K562 (cell line): Measurements from ENCODE around the gene RHOF. TPM values are rescaled to one million over a fixed set of nuclear protein-coding genes. Genes with fewer than 3 reads are reported as not detected.

Source experiments
- DIDO1 ChIP-seq: fragments of 450-650 bp; IDR thresholded peaks from 2 replicates; pipeline ENCODE4 v1.6.1; 2016; ENCODE audit warnings: low read depth, missing biosample characterization, missing genetic modification characterization
- ELF2 ChIP-seq: fragments of 250-450 bp; sonication (Bioruptor Pico); IDR thresholded peaks from 2 replicates; pipeline ENCODE4 v1.5.0; 2021; ENCODE audit warnings: mild to moderate bottlenecking
- EZH2 ChIP-seq: IDR thresholded peaks from 2 replicates; pipeline ENCODE4 v1.6.1; 2012; ENCODE audit warnings: low read depth, mild to moderate bottlenecking, inconsistent platforms, low read length, borderline replicate concordance
- FOXA3 ChIP-seq, 2 experiments: fragments of 450-650 bp in 1 of 2; sonication (generic) in 1 of 2; formaldehyde crosslinking; IDR thresholded peaks in 1 of 2; conservative IDR thresholded peaks in 1 of 2; 2 replicates each; pipeline versions ENCODE4 v1.4.0 to v1.8.0; 2020 to 2022; ENCODE audit warnings: mild to moderate bottlenecking in 2 of 2, missing genetic modification reagents in 1 of 2
- KLF16 ChIP-seq: IDR thresholded peaks from 2 replicates; pipeline ENCODE4 v1.6.1; 2016; ENCODE audit warnings: antibody characterized with exemption
- MBD2 ChIP-seq: sonication (generic); IDR thresholded peaks from 2 replicates; pipeline ENCODE4 v1.6.1; 2016; ENCODE audit warnings: low read depth, borderline replicate concordance
- POLR2G ChIP-seq: fragments of 200-400 bp; formaldehyde crosslinking; IDR thresholded peaks from 2 replicates; pipeline ENCODE4 v1.6.1; 2017; ENCODE audit warnings: low read depth, mild to moderate bottlenecking, antibody characterized with exemption, low read length, moderate library complexity
- RBM22 ChIP-seq: fragments of 200-400 bp; formaldehyde crosslinking; IDR thresholded peaks from 2 replicates; pipeline ENCODE4 v1.6.1; 2018; ENCODE audit warnings: low read length, low read depth; ENCODE audit not compliant: poor library complexity, severe bottlenecking
- RHOXF2B ChIP-seq: fragments of 250-450 bp; sonication (Bioruptor Pico); conservative IDR thresholded peaks from 2 replicates; pipeline ENCODE4 v1.5.1; 2021
- TGIF2 ChIP-seq: sonication (generic); formaldehyde crosslinking; IDR thresholded peaks from 2 replicates; pipeline ENCODE4 v1.8.1; 2022; ENCODE audit warnings: mild to moderate bottlenecking, missing genetic modification reagents, moderate library complexity
- TRIM24 ChIP-seq, 2 experiments: fragments of 450-650 bp; IDR thresholded peaks; 2 replicates each; pipeline ENCODE4 v1.6.1; 2016
- ZNF57 ChIP-seq: fragments of 450-650 bp; formaldehyde crosslinking; IDR thresholded peaks from 2 replicates; pipeline ENCODE4 v1.4.0; 2020; ENCODE audit warnings: mild to moderate bottlenecking, moderate library complexity
- polyA plus RNA-seq, 8 experiments: library from polyadenylated mRNA; depleted of rRNA in 4 of 8; stranded (reverse) in 5 of 8; unstranded in 3 of 8; fragments of >200 nt; fragmentation: Nextera tagmentation in 2 of 8; fragmentation: Illumina TruSeq in 1 of 8; extraction: Ambion mirVana in 2 of 8; extraction: Trizol in 1 of 8; gene quantifications; 2 replicates each; pipeline versions ENCODE4 v1.2.1 to v1.2.3, GENCODE V29; 2011 to 2014; ENCODE audit warnings: inconsistent platforms in 1 of 8, missing spikeins in 1 of 8
- total RNA-seq, 7 experiments: library from RNA; depleted of rRNA in 6 of 7; stranded (reverse); fragments of >200 nt in 6 of 7; fragmentation: Illumina TruSeq in 2 of 7; extraction: Trizol in 2 of 7; gene quantifications; 2 replicates each; pipeline versions ENCODE4 v1.2.1 to v1.2.3, GENCODE V29; 2011 to 2021; ENCODE audit warnings: low replicate concordance in 1 of 7
- TF ChIP-seq, protein P1 (sequence below): IDR thresholded peaks from 3 replicates; pipeline ENCODE4 v1.6.1; 2011; ENCODE audit warnings: borderline replicate concordance, mild to moderate bottlenecking, moderate library complexity; ENCODE audit not compliant: insufficient read length; ENCODE audit errors: extremely low read depth
- TF ChIP-seq, protein P2 (sequence below): fragments of 150-350 bp; IDR thresholded peaks from 2 replicates; pipeline ENCODE4 v1.6.1; 2014; ENCODE audit warnings: low read depth, mild to moderate bottlenecking, low read length, borderline replicate concordance
- TF ChIP-seq, protein P3 (sequence below): fragments of 450-650 bp; conservative IDR thresholded peaks from 2 replicates; pipeline ENCODE4 v1.6.1; 2016; ENCODE audit warnings: missing genetic modification characterization, low read depth, mild to moderate bottlenecking, control low read depth, missing compliant biosample characterization
- TF ChIP-seq, protein P4 (sequence below): fragments of 250-450 bp; sonication (Bioruptor Pico); IDR thresholded peaks from 2 replicates; pipeline ENCODE4 v1.4.0; 2020; ENCODE audit warnings: borderline replicate concordance

RHOF gene
- total and polyA plus RNA-seq, 9 of the 15 experiments (the other 6 are each of a cell fraction or from before 2014, with no cell fraction given) = 0.13 to 10.1 (median 4.0) TPM

DNA sequence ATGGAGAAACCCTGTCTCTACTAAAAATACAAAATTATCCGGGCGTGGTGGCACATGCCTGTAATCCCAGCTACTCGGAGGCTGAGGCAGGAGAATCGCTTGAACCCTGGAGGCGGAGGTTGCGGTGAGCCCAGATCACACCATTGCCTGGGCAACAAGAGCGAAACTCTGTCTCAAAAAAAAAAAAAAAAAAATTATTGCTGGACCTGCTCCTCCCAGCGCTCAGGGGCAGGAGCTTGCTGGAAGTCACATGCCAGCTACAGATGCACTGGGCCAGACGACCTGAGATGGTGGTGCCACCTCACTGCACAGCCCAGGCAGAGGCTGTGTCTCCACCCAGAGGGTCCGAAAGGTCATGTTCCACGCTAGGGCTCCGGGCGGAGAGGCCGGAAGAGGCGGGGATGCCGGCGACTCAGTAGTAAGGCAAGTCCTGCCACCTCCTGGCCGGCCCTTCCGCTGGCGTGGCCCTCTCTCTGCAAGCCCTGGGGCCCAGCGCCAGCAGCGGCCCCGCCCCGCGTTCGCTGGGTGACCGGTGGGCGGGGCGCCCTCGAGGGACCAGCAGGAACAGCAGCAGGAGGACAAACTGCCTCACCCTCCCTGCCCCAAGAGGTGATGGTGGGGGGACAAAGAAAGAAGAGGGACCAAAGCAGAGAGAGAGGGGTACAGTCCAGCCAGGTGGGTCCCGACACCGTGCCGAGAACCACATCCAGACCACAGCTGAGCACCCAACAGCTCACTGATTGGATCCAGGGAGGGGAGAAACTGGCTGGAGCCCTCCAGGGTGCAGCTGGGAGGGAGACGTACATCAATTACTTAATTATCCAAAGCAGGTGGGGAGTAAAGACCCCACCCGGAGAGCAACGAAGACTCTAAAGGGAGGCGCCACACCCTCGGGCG is 3.6 kb upstream of the RHOF start (continued):
- no peak for TF ChIP-seq ZNF57 (CRISPR knock-in tag)
- TF ChIP-seq, protein P1, sequence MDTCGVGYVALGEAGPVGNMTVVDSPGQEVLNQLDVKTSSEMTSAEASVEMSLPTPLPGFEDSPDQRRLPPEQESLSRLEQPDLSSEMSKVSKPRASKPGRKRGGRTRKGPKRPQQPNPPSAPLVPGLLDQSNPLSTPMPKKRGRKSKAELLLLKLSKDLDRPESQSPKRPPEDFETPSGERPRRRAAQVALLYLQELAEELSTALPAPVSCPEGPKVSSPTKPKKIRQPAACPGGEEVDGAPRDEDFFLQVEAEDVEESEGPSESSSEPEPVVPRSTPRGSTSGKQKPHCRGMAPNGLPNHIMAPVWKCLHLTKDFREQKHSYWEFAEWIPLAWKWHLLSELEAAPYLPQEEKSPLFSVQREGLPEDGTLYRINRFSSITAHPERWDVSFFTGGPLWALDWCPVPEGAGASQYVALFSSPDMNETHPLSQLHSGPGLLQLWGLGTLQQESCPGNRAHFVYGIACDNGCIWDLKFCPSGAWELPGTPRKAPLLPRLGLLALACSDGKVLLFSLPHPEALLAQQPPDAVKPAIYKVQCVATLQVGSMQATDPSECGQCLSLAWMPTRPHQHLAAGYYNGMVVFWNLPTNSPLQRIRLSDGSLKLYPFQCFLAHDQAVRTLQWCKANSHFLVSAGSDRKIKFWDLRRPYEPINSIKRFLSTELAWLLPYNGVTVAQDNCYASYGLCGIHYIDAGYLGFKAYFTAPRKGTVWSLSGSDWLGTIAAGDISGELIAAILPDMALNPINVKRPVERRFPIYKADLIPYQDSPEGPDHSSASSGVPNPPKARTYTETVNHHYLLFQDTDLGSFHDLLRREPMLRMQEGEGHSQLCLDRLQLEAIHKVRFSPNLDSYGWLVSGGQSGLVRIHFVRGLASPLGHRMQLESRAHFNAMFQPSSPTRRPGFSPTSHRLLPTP = no peak
- no peak for TF ChIP-seq EZH2
- TF ChIP-seq RHOXF2B = no peak
- no peak for TF ChIP-seq KLF16
- TF ChIP-seq TGIF2 = no peak
- TF ChIP-seq POLR2G = peak; percentile 85
- TF ChIP-seq, protein P2, sequence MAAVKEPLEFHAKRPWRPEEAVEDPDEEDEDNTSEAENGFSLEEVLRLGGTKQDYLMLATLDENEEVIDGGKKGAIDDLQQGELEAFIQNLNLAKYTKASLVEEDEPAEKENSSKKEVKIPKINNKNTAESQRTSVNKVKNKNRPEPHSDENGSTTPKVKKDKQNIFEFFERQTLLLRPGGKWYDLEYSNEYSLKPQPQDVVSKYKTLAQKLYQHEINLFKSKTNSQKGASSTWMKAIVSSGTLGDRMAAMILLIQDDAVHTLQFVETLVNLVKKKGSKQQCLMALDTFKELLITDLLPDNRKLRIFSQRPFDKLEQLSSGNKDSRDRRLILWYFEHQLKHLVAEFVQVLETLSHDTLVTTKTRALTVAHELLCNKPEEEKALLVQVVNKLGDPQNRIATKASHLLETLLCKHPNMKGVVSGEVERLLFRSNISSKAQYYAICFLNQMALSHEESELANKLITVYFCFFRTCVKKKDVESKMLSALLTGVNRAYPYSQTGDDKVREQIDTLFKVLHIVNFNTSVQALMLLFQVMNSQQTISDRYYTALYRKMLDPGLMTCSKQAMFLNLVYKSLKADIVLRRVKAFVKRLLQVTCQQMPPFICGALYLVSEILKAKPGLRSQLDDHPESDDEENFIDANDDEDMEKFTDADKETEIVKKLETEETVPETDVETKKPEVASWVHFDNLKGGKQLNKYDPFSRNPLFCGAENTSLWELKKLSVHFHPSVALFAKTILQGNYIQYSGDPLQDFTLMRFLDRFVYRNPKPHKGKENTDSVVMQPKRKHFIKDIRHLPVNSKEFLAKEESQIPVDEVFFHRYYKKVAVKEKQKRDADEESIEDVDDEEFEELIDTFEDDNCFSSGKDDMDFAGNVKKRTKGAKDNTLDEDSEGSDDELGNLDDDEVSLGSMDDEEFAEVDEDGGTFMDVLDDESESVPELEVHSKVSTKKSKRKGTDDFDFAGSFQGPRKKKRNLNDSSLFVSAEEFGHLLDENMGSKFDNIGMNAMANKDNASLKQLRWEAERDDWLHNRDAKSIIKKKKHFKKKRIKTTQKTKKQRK = no peak
- TF ChIP-seq, protein P3, sequence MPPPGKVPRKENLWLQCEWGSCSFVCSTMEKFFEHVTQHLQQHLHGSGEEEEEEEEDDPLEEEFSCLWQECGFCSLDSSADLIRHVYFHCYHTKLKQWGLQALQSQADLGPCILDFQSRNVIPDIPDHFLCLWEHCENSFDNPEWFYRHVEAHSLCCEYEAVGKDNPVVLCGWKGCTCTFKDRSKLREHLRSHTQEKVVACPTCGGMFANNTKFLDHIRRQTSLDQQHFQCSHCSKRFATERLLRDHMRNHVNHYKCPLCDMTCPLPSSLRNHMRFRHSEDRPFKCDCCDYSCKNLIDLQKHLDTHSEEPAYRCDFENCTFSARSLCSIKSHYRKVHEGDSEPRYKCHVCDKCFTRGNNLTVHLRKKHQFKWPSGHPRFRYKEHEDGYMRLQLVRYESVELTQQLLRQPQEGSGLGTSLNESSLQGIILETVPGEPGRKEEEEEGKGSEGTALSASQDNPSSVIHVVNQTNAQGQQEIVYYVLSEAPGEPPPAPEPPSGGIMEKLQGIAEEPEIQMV (tag) = no peak
- TF ChIP-seq RBM22 = peak; percentile 65
- no peak for TF ChIP-seq FOXA3 (CRISPR knock-in tag; conservative IDR thresholded peaks at IDR 0.05 in 1 of 2, IDR thresholded peaks at IDR 0.05 in 1 of 2)
- TF ChIP-seq DIDO1 (tag) = no peak
- no peak for TF ChIP-seq MBD2
- TF ChIP-seq ELF2 (CRISPR knock-in tag) = no peak
- TF ChIP-seq, protein P4, sequence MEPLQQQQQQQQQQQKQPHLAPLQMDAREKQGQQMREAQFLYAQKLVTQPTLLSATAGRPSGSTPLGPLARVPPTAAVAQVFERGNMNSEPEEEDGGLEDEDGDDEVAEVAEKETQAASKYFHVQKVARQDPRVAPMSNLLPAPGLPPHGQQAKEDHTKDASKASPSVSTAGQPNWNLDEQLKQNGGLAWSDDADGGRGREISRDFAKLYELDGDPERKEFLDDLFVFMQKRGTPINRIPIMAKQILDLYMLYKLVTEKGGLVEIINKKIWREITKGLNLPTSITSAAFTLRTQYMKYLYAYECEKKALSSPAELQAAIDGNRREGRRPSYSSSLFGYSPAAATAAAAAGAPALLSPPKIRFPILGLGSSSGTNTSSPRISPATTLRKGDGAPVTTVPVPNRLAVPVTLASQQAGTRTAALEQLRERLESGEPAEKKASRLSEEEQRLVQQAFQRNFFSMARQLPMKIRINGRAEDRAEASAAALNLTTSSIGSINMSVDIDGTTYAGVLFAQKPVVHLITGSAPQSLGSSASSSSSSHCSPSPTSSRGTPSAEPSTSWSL (CRISPR knock-in tag) = no peak
- TF ChIP-seq TRIM24 (IDR thresholded peaks at IDR 0.05) = no peak
